WTC11 (cell line): ENCODE results near the gene WDR64. TPM values are rescaled to one million over a fixed set of nuclear protein-coding genes. Genes with fewer than 3 reads are reported as not detected.

Experiments used
- ATAC-seq: fragments of 200-7000 bp; cut with Tn5 transposase; 2 replicates; pipeline ENCODE4 v1.10.0; 2021; ENCODE audit warnings: mild to moderate bottlenecking, moderate library complexity
- CTCF ChIA-PET: fragments of 300-600 bp; sonication (Branson Sonifier 250); formaldehyde crosslinking; loops from one replicate; lab custom pipeline; 2021; ENCODE audit warnings: antibody characterized with exemption; lab: Charles Lee
- POLR2A ChIA-PET: fragments of 350-600 bp; sonication (Branson Sonifier 250); formaldehyde crosslinking; loops from one replicate; lab custom pipeline; 2021; ENCODE audit warnings: antibody characterized with exemption; lab: Charles Lee
- DNase-seq: peaks from one replicate; pipeline ENCODE4 v3.0.0; 2021; ENCODE audit warnings: low spot score
- H3K27ac Mint-ChIP-seq: 2 replicates; pipeline ENCODE4 v1.8.0; 2021; ENCODE audit warnings: mixed read lengths
- H3K27me3 Mint-ChIP-seq: 2 replicates; pipeline ENCODE4 v1.8.0; 2021; ENCODE audit warnings: low read depth, mild to moderate bottlenecking, moderate library complexity, mixed read lengths
- H3K36me3 Mint-ChIP-seq: 2 replicates; pipeline ENCODE4 v1.8.0; 2021; ENCODE audit warnings: mixed read lengths
- H3K4me1 Mint-ChIP-seq: 2 replicates; pipeline ENCODE4 v1.8.0; 2022; ENCODE audit warnings: mixed read lengths
- H3K4me3 Mint-ChIP-seq: 2 replicates; pipeline ENCODE4 v1.8.0; 2021; ENCODE audit warnings: mild to moderate bottlenecking, moderate library complexity, mixed read lengths
- H3K9me3 Mint-ChIP-seq: 2 replicates; pipeline ENCODE4 v1.8.0; 2021; ENCODE audit warnings: mixed read lengths
- ATF3 ChIP-seq: sonication (generic); formaldehyde crosslinking; conservative IDR thresholded peaks from 2 replicates; pipeline ENCODE4 v1.8.1; 2022; ENCODE audit warnings: mild to moderate bottlenecking, missing genetic modification reagents
- CDX4 ChIP-seq: fragments of 250-450 bp; sonication (Bioruptor Pico); IDR thresholded peaks from 2 replicates; pipeline ENCODE4 v1.9.0; 2021; ENCODE audit warnings: moderate library complexity, mild to moderate bottlenecking, inconsistent platforms, borderline replicate concordance
- E2F1 ChIP-seq: sonication (generic); formaldehyde crosslinking; IDR thresholded peaks from 2 replicates; pipeline ENCODE4 v1.8.0; 2022; ENCODE audit warnings: mild to moderate bottlenecking, missing genetic modification reagents
- FOXK1 ChIP-seq: sonication (generic); formaldehyde crosslinking; IDR thresholded peaks from 2 replicates; pipeline ENCODE4 v1.8.0; 2022; ENCODE audit warnings: mild to moderate bottlenecking, moderate library complexity, missing genetic modification reagents
- GABPB1 ChIP-seq: sonication (generic); formaldehyde crosslinking; IDR thresholded peaks from 2 replicates; pipeline ENCODE4 v1.8.1; 2023; ENCODE audit warnings: mild to moderate bottlenecking, missing genetic modification reagents
- IRF1 ChIP-seq: sonication (generic); formaldehyde crosslinking; IDR thresholded peaks from 2 replicates; pipeline ENCODE4 v1.8.0; 2023; ENCODE audit warnings: missing genetic modification reagents
- JUN ChIP-seq: sonication (generic); formaldehyde crosslinking; IDR thresholded peaks from 2 replicates; pipeline ENCODE4 v1.8.0; 2023; ENCODE audit warnings: mild to moderate bottlenecking, missing genetic modification reagents
- KAT7 ChIP-seq: sonication (generic); formaldehyde crosslinking; IDR thresholded peaks from 2 replicates; pipeline ENCODE4 v1.8.1; 2023; ENCODE audit warnings: missing genetic modification reagents, mild to moderate bottlenecking, borderline replicate concordance
- MXD4 ChIP-seq: fragments of 250-450 bp; sonication (Bioruptor Pico); IDR thresholded peaks from 2 replicates; pipeline ENCODE4 v1.8.0; 2021; ENCODE audit warnings: mild to moderate bottlenecking, moderate library complexity, borderline replicate concordance
- NFE2L1 ChIP-seq: sonication (generic); formaldehyde crosslinking; IDR thresholded peaks from 2 replicates; pipeline ENCODE4 v1.8.1; 2023; ENCODE audit warnings: missing genetic modification reagents
- OVOL2 ChIP-seq: fragments of 250-450 bp; sonication (Bioruptor Pico); IDR thresholded peaks from 2 replicates; pipeline ENCODE4 v1.9.0; 2021; ENCODE audit warnings: mild to moderate bottlenecking, borderline replicate concordance
- PREB ChIP-seq: sonication (generic); formaldehyde crosslinking; IDR thresholded peaks from 2 replicates; pipeline ENCODE4 v1.8.1; 2022; ENCODE audit warnings: mild to moderate bottlenecking, missing genetic modification reagents, moderate library complexity, borderline replicate concordance
- STAT6 ChIP-seq: sonication (generic); formaldehyde crosslinking; conservative IDR thresholded peaks from 2 replicates; pipeline ENCODE4 v1.8.1; 2023; ENCODE audit warnings: mild to moderate bottlenecking, low read depth, missing genetic modification reagents, moderate library complexity
- TEAD4 ChIP-seq: sonication (generic); formaldehyde crosslinking; IDR thresholded peaks from 2 replicates; pipeline ENCODE4 v1.8.0; 2022; ENCODE audit warnings: mild to moderate bottlenecking, missing genetic modification reagents
- TP53 ChIP-seq: sonication (generic); formaldehyde crosslinking; IDR thresholded peaks from 2 replicates; pipeline ENCODE4 v1.8.1; 2023; ENCODE audit warnings: mild to moderate bottlenecking, missing genetic modification reagents
- USF2 ChIP-seq: sonication (generic); formaldehyde crosslinking; IDR thresholded peaks from 2 replicates; pipeline ENCODE4 v1.8.1; 2023; ENCODE audit warnings: mild to moderate bottlenecking, missing genetic modification reagents, moderate library complexity
- ZNF138 ChIP-seq: sonication (generic); formaldehyde crosslinking; conservative IDR thresholded peaks from 2 replicates; pipeline ENCODE4 v1.8.1; 2022; ENCODE audit warnings: mild to moderate bottlenecking, moderate library complexity, missing genetic modification reagents
- ZNF219 ChIP-seq: sonication (generic); formaldehyde crosslinking; IDR thresholded peaks from 2 replicates; pipeline ENCODE4 v1.8.0; 2023; ENCODE audit warnings: missing genetic modification reagents, mild to moderate bottlenecking, borderline replicate concordance
- ZNF532 ChIP-seq: fragments of 250-450 bp; sonication (Bioruptor Pico); IDR thresholded peaks from 2 replicates; pipeline ENCODE4 v1.9.0; 2021; ENCODE audit warnings: mild to moderate bottlenecking, borderline replicate concordance
- total RNA-seq: library from RNA; stranded (reverse); gene quantifications from 3 replicates; pipeline ENCODE4 v1.2.3, GENCODE V29; 2021

WDR64 gene
- total RNA-seq, 1 experiment from 2014 or later, result not detected

- no peaks in the 10 kb centered on the region for H3K9me3 Mint-ChIP-seq
- no peak overlapping the region for H3K27ac Mint-ChIP-seq
- no peaks in the 10 kb centered on the region for H3K36me3 Mint-ChIP-seq
- ChIA-PET CTCF (no interaction called here), POLR2A (interaction anchor here (0.6 kb wide), 1 partner anchor 1402 kb away, joined by 4 read pairs; no protein-coding TSS in a partner anchor)
- TF ChIP-seq IRF1 (CRISPR knock-in tag), result no peak
- TF ChIP-seq TP53, result no peak
- no peak for TF ChIP-seq STAT6
- TF ChIP-seq NFE2L1 (CRISPR knock-in tag), result no peak
- no peak for TF ChIP-seq PREB (CRISPR knock-in tag)
- no peak for TF ChIP-seq TEAD4 (CRISPR knock-in tag)
- TF ChIP-seq E2F1 (CRISPR knock-in tag), result no peak
- no peak for TF ChIP-seq MXD4
- TF ChIP-seq OVOL2, result no peak
- ATAC-seq (no peak), DNase-seq (no peak)
- no peaks in the 10 kb centered on the region for H3K27me3 Mint-ChIP-seq
- no peaks in the 10 kb centered on the region for H3K4me1 Mint-ChIP-seq
- H3K4me3 Mint-ChIP-seq, result no peak overlapping the region
These were observed 156.2 kb downstream of the WDR64 start for GRCh38 chr1:241808265-241808664.

- no peaks in the 10 kb centered on the region for H3K4me1 Mint-ChIP-seq
- CTCF ChIA-PET, result interaction anchor here (0.9 kb wide), 1 partner anchor 200 kb away, joined by 3 read pairs; no protein-coding TSS in a partner anchor
- no peak for TF ChIP-seq ATF3 (CRISPR knock-in tag)
- no peak for TF ChIP-seq JUN (CRISPR knock-in tag)
- no peak for TF ChIP-seq ZNF532 (CRISPR knock-in tag)
- no peak for TF ChIP-seq USF2 (CRISPR knock-in tag)
- no peak for TF ChIP-seq ZNF138
- TF ChIP-seq ZNF219 (CRISPR knock-in tag), result no peak
- TF ChIP-seq GABPB1 (CRISPR knock-in tag), result no peak
- TF ChIP-seq CDX4 (CRISPR knock-in tag), result no peak
- TF ChIP-seq KAT7 (CRISPR knock-in tag), result no peak
- TF ChIP-seq FOXK1, result no peak
- no peak for TF ChIP-seq OVOL2
- no peak for TF ChIP-seq STAT6
These were observed 158.8 kb downstream of the WDR64 start for GRCh38 chr1:241810769-241811405.

More at GRCh38 chr1:241810769-241811405, 158.8 kb downstream of the WDR64 start:
- Mint-ChIP-seq H3K27me3 (no peaks in the 10 kb centered on the region), H3K27ac (no peak overlapping the region), H3K4me3 (no peak overlapping the region), H3K36me3 (no peaks in the 10 kb centered on the region), H3K9me3 (no peaks in the 10 kb centered on the region)
- POLR2A ChIA-PET, result no interaction called here
- DNase-seq, result no peak
- ATAC-seq, result no peak
